PFSK-1 (cell line): ENCODE data around the gene TMEM63C.

Experiments
- FOXP2 ChIP-seq: optimal IDR thresholded peaks from 2 replicates; pipeline ENCODE3; 2011; ENCODE audit warnings: borderline replicate concordance, control low read depth, inconsistent platforms; ENCODE audit not compliant: insufficient read depth; ENCODE audit errors: extremely low read length, extremely low read depth
- POLR2AphosphoS5 ChIP-seq: IDR thresholded peaks from 2 replicates; pipeline ENCODE4 v1.6.1; 2012; ENCODE audit warnings: low read depth, mild to moderate bottlenecking, control low read depth, low read length, moderate library complexity
- REST ChIP-seq, 2 experiments: IDR thresholded peaks; 2 replicates each; pipeline versions ENCODE4 v1.6.1 to v1.8.0; 2011 to 2012; ENCODE audit warnings: low read depth in 2 of 2, low read length in 2 of 2, control low read depth in 1 of 2, inconsistent platforms in 1 of 2, mild to moderate bottlenecking in 1 of 2, moderate library complexity in 1 of 2; ENCODE audit not compliant: insufficient read depth in 1 of 2
- SIN3A ChIP-seq: IDR thresholded peaks from 2 replicates; pipeline ENCODE4 v1.6.1; 2012; ENCODE audit warnings: mild to moderate bottlenecking, low read length, moderate library complexity, borderline replicate concordance; ENCODE audit not compliant: insufficient read depth
- TAF1 ChIP-seq: IDR thresholded peaks from 2 replicates; pipeline ENCODE4 v1.6.1; 2012; ENCODE audit warnings: low read length, control low read depth, borderline replicate concordance; ENCODE audit not compliant: insufficient read depth

TMEM63C gene

DNA sequence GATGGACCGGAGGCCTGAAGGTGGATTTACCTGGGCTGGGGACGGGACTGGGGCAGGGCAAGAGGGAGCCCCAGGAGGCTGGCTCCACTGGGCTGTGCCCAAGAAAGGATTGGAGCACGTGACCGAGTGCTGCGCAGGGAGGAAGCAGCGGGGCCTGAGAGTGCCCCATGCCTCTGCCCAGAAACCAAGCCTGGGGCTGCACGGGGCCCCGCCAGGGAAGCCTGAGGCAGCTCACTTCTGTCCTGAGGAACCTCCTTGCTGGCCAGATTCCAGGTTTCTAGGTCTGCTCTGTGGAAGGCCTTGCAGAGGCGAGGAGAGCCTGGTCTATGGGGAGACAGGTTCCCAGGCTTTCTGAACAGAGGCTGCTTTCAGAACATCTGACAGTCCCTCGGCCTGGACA, 79.0 kb downstream of the TMEM63C start:
- no peak for TF ChIP-seq FOXP2
- no peak for TF ChIP-seq SIN3A
- no peak for TF ChIP-seq REST (IDR thresholded peaks at IDR 0.05; ENCODE audit: insufficient read depth in 1 of 2, low read depth in 2 of 2, low read length in 2 of 2)
- no peak for TF ChIP-seq POLR2AphosphoS5
- no peak for TF ChIP-seq TAF1

GRCh38 chr14:77264466-77265186, 83.0 kb downstream of the TMEM63C start:
- TF ChIP-seq SIN3A: no peak
- TF ChIP-seq TAF1: no peak
- no peak for TF ChIP-seq FOXP2
- no peak for TF ChIP-seq POLR2AphosphoS5
- no peak for TF ChIP-seq REST (IDR thresholded peaks at IDR 0.05; ENCODE audit: insufficient read depth in 1 of 2, low read depth in 2 of 2, low read length in 2 of 2)

DNA sequence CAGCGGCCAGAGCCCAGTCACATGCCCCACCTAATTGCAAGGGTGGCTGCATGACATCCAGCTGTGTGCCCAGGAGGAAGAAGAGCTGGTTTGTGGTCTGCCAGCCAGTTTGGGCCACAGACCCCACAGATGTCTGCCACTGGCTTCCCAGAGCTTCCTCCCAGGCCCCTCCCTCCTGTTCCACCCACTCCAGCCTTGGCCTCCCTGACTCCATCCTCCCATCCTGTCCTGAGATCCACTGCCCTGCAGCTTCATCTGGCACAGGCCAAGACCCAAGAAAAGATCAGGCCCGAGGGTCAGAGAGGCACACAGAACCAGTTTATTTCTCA, 83.6 kb downstream of the TMEM63C start:
- TF ChIP-seq SIN3A (no peak), FOXP2 (no peak), POLR2AphosphoS5 (no peak)

DNA sequence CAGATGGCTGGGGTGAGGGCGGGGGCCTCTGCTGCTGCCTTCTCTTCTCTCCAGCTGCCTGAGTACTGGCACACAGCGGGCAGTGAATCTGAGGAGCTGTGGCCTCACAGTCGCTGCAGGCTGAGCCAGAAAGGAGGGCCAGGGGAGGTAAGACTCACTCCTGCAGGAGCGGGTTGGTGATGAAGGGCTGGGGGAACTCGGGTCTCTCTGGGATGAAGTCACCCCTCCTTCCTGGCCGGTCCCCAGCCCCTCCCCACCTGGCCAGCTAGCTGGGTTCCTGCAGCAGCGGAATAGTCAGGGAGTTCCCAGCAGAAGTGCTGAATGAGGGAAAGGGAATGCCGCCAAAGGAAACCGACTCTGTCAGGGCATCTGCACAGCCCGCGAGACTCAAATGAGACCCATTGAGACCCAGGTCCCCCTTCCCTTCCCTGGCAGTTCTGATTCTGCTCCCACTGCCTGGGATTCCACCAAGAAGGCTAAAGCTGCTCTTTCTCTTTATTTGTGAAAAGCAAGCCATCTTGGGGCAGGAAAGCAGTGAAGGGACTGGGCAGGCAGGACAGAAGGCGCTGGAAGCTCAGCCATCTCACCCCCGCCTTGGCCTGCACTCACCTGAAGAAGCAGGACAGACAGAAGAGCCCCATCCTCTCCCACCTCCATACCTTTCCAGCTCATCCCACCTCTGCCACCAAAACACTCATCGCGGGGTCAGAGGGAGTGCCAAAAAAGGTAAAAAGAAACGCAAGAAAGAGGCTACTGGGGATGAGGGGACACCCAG, 84.2 kb downstream of the TMEM63C start:
- no peak for TF ChIP-seq TAF1
- no peak for TF ChIP-seq FOXP2
- TF ChIP-seq POLR2AphosphoS5: no peak
- no peak for TF ChIP-seq REST (IDR thresholded peaks at IDR 0.05; ENCODE audit: insufficient read depth in 1 of 2, low read depth in 2 of 2, low read length in 2 of 2)
- no peak for TF ChIP-seq SIN3A

DNA sequence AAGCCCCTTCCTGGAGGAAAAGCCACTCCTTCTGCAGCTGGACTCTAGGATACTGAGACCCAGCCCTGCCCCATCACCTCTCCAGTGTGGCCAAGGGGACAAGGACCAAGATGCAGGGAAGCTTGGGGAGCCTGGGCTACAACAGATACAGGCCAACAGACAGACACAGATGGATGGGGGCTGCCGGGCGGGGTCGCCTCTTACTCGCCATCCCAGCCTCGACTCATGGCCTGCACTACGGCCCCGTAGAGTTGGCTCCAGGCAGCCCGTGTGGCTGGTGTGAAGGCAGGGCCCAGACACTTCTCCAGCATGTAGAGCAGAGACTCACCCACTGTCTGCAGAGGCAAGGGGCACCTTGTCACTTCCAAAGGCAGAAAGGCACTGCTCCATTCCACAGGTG, 84.7 kb downstream of the TMEM63C start:
- TF ChIP-seq TAF1 (no peak), POLR2AphosphoS5 (no peak), REST (IDR thresholded peaks at IDR 0.05; ENCODE audit: insufficient read depth in 1 of 2, low read depth in 2 of 2, low read length in 2 of 2) (no peak)
